Naive B cell (primary cell): ENCODE data around the gene SMIM33. TPM values are rescaled to one million over a fixed set of nuclear protein-coding genes. Genes with fewer than 3 reads are reported as not detected.
A peak's percentile ranks its signal among the peaks of the same experiment; 100 is the strongest.

Source experiments
- ATAC-seq, 2 donors: fragments of 150-1000 bp; cut with Tn5 transposase; 2 replicates each; pipeline ENCODE4 v1.10.0; 2021; ENCODE audit warnings: low read depth in 2 of 2, mild to moderate bottlenecking in 2 of 2, moderate library complexity in 2 of 2
- DNase-seq: peaks from one replicate; pipeline ENCODE4 v3.0.0; 2022
- H3K27ac Mint-ChIP-seq, 6 donors: one replicate each; pipeline ENCODE4 v1.8.0; 2020 to 2022; ENCODE audit warnings: mild to moderate bottlenecking in 6 of 6, mixed read lengths in 6 of 6, moderate library complexity in 5 of 6, inconsistent platforms in 2 of 6
- H3K27me3 Mint-ChIP-seq, 3 donors: one replicate each; pipeline ENCODE4 v1.8.0; 2021 to 2022; ENCODE audit warnings: mixed read lengths in 3 of 3, mild to moderate bottlenecking in 1 of 3
- H3K36me3 Mint-ChIP-seq, 2 donors: one replicate each; pipeline ENCODE4 v1.8.0; 2020 to 2022; ENCODE audit warnings: mixed read lengths in 2 of 2, inconsistent platforms in 1 of 2, mild to moderate bottlenecking in 1 of 2
- H3K4me1 Mint-ChIP-seq, 3 donors: one replicate each; pipeline ENCODE4 v1.8.0; 2020 to 2022; ENCODE audit warnings: mixed read lengths in 3 of 3, inconsistent platforms in 1 of 3, mild to moderate bottlenecking in 1 of 3, moderate library complexity in 1 of 3
- H3K4me3 Mint-ChIP-seq, 8 donors: one replicate each; pipeline ENCODE4 v1.8.0; 2020 to 2022; ENCODE audit warnings: mild to moderate bottlenecking in 8 of 8, mixed read lengths in 8 of 8, moderate library complexity in 8 of 8, inconsistent platforms in 2 of 8
- H3K9me3 Mint-ChIP-seq, 7 donors: one replicate each; pipeline ENCODE4 v1.8.0; 2020 to 2022; ENCODE audit warnings: mixed read lengths in 7 of 7, mild to moderate bottlenecking in 5 of 7, inconsistent platforms in 2 of 7, moderate library complexity in 1 of 7
- polyA plus RNA-seq, 6 donors: library from polyadenylated mRNA; unstranded; fragments of 300-500 nt; fragmentation: Illumina TruSeq; gene quantifications; one replicate each; pipeline ENCODE4 v1.2.3, GENCODE V29; 2021; ENCODE audit warnings: low read depth in 6 of 6

Gene SMIM33
- polyA plus RNA-seq, 6 donors from 2014 or later, result not detected

DNA sequence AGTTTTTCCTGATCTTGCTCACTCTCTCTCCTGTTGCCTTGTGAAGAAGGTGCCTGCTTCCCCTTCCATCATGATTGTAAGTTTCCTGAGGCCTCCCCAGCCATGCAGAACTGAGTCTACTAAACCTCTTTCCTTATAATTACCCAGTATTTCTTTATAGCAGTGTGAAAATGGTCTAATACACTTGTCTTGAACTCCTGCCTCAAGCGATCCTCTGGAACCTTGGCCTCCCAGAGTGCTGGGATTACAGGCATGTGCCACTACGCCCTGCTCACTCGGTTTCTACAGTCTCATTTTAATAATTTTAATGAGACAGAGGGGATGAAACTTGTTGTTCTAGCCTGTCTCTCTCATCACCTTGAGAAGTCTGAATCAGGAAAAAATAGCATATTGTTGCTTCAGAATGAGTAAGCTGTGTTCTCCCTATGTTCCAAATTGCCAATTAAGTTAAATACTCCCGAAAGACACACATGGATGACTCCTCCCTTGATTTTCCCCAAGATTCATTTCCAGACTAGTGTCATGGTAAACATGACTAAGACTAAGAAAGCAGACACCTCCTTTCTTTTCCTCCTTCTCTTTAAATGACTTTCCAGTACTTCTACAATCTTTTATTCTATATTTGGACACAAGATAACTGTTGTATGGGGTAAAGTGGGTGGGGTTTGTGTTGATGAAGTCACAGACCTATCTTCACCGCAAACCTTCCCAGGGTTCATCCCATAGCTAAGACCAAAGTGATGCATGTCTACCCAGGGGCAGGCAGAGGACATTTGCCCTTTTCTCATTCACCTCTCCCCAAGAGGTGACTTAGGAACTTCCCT lies 23.6 kb upstream of the SMIM33 start:
- no peak for DNase-seq
- no peak for ATAC-seq
- H3K4me3 Mint-ChIP-seq, result no peak overlapping the region
- no peaks in the 10 kb centered on the region for H3K9me3 Mint-ChIP-seq
- no peaks in the 10 kb centered on the region for H3K27me3 Mint-ChIP-seq
- H3K27ac Mint-ChIP-seq, result peak overlapping the region in 4 of 6 donors; percentile 24 to 41 (median 30)
- H3K36me3 Mint-ChIP-seq, result no peaks in the 10 kb centered on the region
- no peaks in the 10 kb centered on the region for H3K4me1 Mint-ChIP-seq

DNA sequence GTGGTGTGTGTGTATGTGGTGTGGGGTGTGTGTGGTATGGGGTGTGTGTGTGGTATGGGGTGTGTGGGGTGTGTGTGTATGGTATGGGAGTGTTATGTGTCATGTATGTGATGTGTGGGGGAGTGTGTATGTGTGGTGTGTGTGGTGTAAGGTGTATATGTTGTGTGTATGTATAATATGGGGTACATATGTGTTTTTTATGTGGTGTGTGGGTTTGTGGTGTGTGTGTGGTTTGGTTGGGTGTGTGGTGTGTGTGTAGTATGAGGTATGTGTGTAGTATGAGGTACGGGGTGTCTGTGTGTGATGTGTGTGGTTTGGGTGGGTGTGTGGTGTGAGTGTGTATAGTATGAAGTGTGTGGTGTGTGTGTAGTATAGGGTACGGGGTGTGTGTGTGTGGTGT lies 19.6 kb upstream of the SMIM33 start:
- Mint-ChIP-seq H3K4me3 (no peak overlapping the region), H3K27ac (no peak overlapping the region), H3K36me3 (no peaks in the 10 kb centered on the region), H3K27me3 (no peaks in the 10 kb centered on the region), H3K4me1 (peaks cover 10 to 13% (median 13%) of the 10 kb centered on the region in 3 donors), H3K9me3 (no peaks in the 10 kb centered on the region)
- ATAC-seq, result no peak
- DNase-seq, result no peak

- Mint-ChIP-seq H3K36me3 (no peaks in the 10 kb centered on the region), H3K27me3 (no peaks in the 10 kb centered on the region), H3K4me1 (peaks cover 10 to 14% (median 13%) of the 10 kb centered on the region in 3 donors), H3K4me3 (no peak overlapping the region), H3K9me3 (no peaks in the 10 kb centered on the region), H3K27ac (no peak overlapping the region)
- ATAC-seq, result no peak
- DNase-seq, result no peak
Measured at GRCh38 chr5:139451878-139452660, 18.7 kb upstream of the SMIM33 start.

DNA sequence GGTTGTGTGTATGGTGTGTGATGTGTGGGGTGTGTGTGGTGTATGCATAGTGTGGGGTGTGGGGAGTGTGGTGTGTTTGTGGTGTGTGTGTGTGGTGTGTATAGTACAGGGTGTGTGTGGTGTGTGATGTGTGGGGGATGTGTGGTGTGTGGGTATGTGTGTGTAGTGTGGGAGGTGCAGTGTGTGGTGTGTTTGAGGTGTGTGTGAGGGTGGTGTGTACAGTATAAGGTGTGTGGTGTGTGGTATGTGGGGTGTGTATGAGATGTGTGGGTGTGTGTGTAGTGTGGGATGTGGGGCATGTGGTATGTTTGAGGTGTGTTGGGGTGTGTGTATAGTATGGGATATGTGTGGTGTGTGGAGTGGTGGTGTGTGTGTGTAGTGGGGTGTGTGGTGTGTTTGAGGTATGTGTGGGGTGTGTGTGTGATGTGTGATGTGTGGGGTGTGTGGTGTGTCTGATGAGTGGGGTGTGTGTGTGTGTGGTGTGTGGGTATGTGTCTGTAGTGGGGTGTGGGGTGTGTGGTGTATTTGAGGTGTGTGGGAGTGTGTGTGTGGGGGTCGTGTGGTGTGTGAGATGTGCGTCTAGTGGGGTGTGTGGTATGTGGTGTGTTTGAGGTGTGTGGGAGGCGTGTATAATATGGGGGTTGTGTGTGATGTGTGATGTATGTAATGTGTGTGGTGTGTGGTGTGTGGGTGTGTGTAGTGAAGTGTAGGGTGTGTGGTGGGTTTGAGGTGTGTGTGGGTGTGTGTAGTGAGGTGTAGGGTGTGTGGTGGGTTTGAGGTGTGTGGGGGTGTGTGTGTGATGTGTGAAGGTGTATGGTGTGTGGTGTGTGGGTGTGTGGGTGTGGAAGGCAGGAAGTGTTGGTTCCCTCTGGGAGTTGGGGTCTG lies 16.9 kb upstream of the SMIM33 start:
- peak overlapping the region in 3 of 6 donors; percentile 17 to 44 (median 30) for H3K27ac Mint-ChIP-seq
- H3K36me3 Mint-ChIP-seq, result no peaks in the 10 kb centered on the region
- peak in 1 of 2 donors; percentile 47 for ATAC-seq
- no peaks in the 10 kb centered on the region for H3K9me3 Mint-ChIP-seq
- no peak overlapping the region for H3K4me3 Mint-ChIP-seq
- no peak for DNase-seq
- peaks cover 10 to 16% (median 13%) of the 10 kb centered on the region in 3 donors for H3K4me1 Mint-ChIP-seq
- H3K27me3 Mint-ChIP-seq, result no peaks in the 10 kb centered on the region

- Mint-ChIP-seq H3K27me3 (no peaks in the 10 kb centered on the region), H3K36me3 (no peaks in the 10 kb centered on the region), H3K9me3 (no peaks in the 10 kb centered on the region), H3K27ac (peak overlapping the region in 2 of 6 donors; percentile 17 to 66), H3K4me1 (peaks cover 10 to 16% (median 13%) of the 10 kb centered on the region in 3 donors), H3K4me3 (peak overlapping the region in 1 of 8 donors; percentile 59)
- no peak for DNase-seq
- no peak for ATAC-seq
Measured at GRCh38 chr5:139454568-139455290, 16.1 kb upstream of the SMIM33 start.

DNA sequence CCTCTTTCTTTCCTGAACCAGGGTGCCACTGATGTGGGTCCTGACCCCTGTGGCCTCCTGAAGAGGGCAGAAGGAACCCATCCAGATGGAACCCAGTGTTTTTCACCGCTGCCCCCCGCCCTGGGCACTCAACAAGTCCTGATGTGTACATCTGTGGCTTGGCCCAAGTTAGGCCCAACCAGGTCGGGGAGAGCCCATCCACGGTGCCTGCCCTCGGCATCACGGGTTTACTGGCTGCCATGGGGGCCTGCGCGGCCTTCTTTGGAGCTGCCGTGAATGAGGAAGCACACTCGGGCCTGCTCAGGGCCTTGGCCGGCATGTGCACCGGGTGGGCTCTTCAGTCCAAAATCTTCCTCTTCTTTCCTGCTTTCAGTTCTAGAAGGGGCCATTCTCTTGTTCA lies 14.0 kb upstream of the SMIM33 start:
- Mint-ChIP-seq H3K4me1 (peaks cover 10 to 16% (median 13%) of the 10 kb centered on the region in 3 donors), H3K36me3 (no peaks in the 10 kb centered on the region), H3K27me3 (no peaks in the 10 kb centered on the region), H3K27ac (peak overlapping the region in 2 of 6 donors; percentile 41 to 78), H3K9me3 (no peaks in the 10 kb centered on the region), H3K4me3 (peak overlapping the region in 1 of 8 donors; percentile 71)
- ATAC-seq, result no peak
- DNase-seq, result no peak

- no peaks in the 10 kb centered on the region for H3K9me3 Mint-ChIP-seq
- no peaks in the 10 kb centered on the region for H3K36me3 Mint-ChIP-seq
- H3K4me1 Mint-ChIP-seq, result peaks cover 10 to 16% (median 13%) of the 10 kb centered on the region in 3 donors
- peak overlapping the region in 2 of 6 donors; percentile 41 to 61 for H3K27ac Mint-ChIP-seq
- no peak for ATAC-seq
- H3K27me3 Mint-ChIP-seq, result no peaks in the 10 kb centered on the region
- H3K4me3 Mint-ChIP-seq, result no peak overlapping the region
- DNase-seq, result no peak
Measured at GRCh38 chr5:139457241-139457640, 13.6 kb upstream of the SMIM33 start.

DNA sequence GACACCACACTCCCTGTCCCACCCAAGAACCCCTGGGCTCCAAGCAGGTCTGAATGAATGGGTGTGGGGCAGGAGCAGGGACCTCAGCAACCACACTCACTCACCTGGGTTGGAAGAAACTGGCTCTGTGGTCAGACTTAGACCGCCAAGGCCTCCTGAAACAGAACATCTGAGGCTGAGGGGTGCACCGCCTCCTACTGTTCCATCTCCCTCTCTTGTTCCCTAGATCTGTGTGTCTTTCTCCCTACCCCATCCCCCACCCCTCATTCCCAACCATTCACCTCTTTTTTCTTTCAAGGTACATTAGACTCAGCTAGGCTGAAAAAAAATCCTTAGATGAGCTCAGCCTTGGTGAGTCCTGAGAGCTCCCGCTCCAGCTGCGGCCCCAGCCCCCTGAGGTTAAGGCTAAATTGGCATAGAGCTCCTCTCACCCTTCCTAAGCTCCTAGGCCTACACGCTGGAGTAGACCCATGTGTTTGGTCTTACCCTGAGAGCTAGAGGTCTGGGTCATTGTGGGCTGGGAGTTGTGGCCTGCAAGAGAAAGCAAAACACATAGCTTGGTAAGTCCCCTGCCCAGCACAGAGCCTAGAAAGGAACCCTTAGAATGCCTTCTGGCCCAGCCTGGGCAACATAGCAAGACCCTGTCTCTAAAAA lies 13.0 kb upstream of the SMIM33 start:
- Mint-ChIP-seq H3K9me3 (no peaks in the 10 kb centered on the region), H3K27me3 (no peaks in the 10 kb centered on the region), H3K4me3 (no peak overlapping the region), H3K27ac (peak overlapping the region in 1 of 6 donors; percentile 61), H3K4me1 (peaks cover 10 to 16% (median 13%) of the 10 kb centered on the region in 3 donors), H3K36me3 (no peaks in the 10 kb centered on the region)
- DNase-seq, result no peak
- ATAC-seq, result no peak

DNA sequence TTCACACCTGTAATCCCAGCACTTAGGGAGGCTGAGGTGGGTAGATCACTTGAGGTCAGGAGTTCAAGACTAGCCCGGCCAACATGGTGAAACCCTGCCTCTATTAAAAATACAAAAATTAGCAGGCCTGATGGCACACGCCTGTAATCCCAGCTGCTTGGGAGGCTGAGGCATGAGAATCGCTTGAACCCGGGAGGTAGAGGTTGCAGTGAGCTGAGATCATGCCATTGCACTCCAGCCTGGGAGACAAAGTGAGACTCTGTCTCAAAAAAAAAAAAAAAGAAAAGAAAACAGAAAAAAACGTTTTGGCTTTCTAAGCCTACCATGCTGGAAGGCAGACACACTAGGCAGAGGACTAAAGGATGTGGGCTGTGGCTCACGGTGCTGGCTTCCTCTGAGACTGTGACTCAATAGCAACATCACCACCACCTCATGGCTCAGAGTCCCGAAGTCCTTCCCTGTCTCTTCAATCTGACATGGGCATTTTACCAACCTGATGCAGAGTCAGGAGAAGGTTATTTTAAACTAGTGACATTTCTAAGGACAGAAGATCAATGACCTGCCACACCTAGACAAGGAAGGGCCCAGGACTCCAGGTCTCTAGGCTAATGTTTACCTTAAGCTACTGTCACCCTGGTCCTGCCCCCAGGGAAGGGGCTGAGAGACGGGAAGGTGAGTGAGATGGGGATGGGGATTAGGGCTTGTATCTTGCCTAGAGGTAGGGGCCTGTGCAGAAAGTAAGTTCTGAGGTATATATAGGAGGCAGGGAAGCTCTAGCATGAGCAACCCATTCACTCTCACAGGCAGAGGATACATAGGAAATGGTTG lies 12.0 kb upstream of the SMIM33 start:
- no peak for DNase-seq
- Mint-ChIP-seq H3K27ac (peak overlapping the region in 2 of 6 donors; percentile 31 to 56), H3K4me1 (peaks cover 7 to 13% (median 9%) of the 10 kb centered on the region in 3 donors), H3K4me3 (no peak overlapping the region), H3K36me3 (no peaks in the 10 kb centered on the region), H3K27me3 (no peaks in the 10 kb centered on the region), H3K9me3 (no peaks in the 10 kb centered on the region)
- ATAC-seq, result no peak

DNA sequence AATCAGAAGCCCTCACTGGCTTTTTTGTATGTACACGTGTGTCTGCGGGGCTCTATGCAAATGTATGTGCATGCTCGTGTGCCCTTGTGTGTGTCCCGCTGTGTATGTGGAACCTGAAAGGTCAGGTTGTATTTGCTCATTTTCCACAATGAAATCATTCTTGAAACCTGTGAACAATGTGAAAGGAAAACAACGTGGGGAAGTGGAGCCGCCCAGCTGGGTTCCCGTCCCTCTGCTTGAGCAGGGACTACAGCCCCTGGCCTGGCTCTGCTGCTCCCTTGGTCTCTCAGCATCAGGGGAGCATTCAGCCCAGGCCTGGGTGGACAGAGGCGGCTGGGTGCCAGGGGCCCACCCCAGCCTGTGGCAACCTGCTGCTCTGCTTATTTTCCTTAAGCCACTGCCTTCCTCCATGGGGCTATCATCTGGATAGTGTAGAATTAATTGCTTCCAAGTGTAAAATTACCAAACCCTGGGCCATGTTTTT lies 11.3 kb upstream of the SMIM33 start:
- Mint-ChIP-seq H3K27me3 (no peaks in the 10 kb centered on the region), H3K4me1 (peaks cover 0 to 6% (median 2%) of the 10 kb centered on the region in 3 donors), H3K4me3 (no peak overlapping the region), H3K36me3 (no peaks in the 10 kb centered on the region), H3K9me3 (no peaks in the 10 kb centered on the region), H3K27ac (no peak overlapping the region)
- DNase-seq (no peak), ATAC-seq (no peak)

- DNase-seq (no peak), ATAC-seq (no peak)
- Mint-ChIP-seq H3K4me3 (no peak overlapping the region), H3K27me3 (no peaks in the 10 kb centered on the region), H3K9me3 (no peaks in the 10 kb centered on the region), H3K36me3 (no peaks in the 10 kb centered on the region), H3K27ac (peak overlapping the region in 1 of 6 donors; percentile 77), H3K4me1 (peaks cover 0 to 3% (median 0%) of the 10 kb centered on the region in 3 donors)
Measured at GRCh38 chr5:139460455-139460854, 10.3 kb upstream of the SMIM33 start.
